ENCODE measurements around the gene SLC25A41. TPM values are rescaled to one million over a fixed set of nuclear protein-coding genes. Genes with fewer than 3 reads are reported as not detected.

SLC25A41 gene
- total and polyA plus RNA-seq, 9 of the 15 experiments (the other 6 are each of a cell fraction or from before 2014, with no cell fraction given) = 0.08 to 4.2 (median 1.6) TPM

- POLR2A ChIA-PET = interaction anchor here (1.0 kb wide), 2 partner anchors 11 to 42 kb away, joined by 4 read pairs; partner anchors contain the start of genes ALKBH7 and KHSRP
- BruUV-seq (replicated peaks) = TSS peak; percentile 52
- no peak for TF ChIP-seq E2F3 (CRISPR knock-in tag; IDR thresholded peaks at IDR 0.05)
- no peak for TF ChIP-seq KDM2B (CRISPR knock-in tag; IDR thresholded peaks at IDR 0.05)
- TF ChIP-seq ZBTB33 (CRISPR knock-in tag; IDR thresholded peaks at IDR 0.05) = peak; percentile 96
- peak; percentile 71 for TF ChIP-seq ZBTB7A (IDR thresholded peaks at IDR 0.05; ENCODE audit: borderline replicate concordance, control insufficient read depth, low read depth, low read length)
- TF ChIP-seq POLR2G (IDR thresholded peaks at IDR 0.05; ENCODE audit: low read depth, low read length) = peak; percentile 43; the same call in 1 of the 2 replicates
- TF ChIP-seq POLR2A (conservative IDR thresholded peaks at IDR 0.05) = peak; percentile 45; the same call in 1 of the 2 replicates
- no peak for TF ChIP-seq ARID4B (CRISPR knock-in tag; IDR thresholded peaks at IDR 0.05)
- TF ChIP-seq DIDO1 (tag; IDR thresholded peaks at IDR 0.05; ENCODE audit: low read depth) = no peak
- no peak for TF ChIP-seq ZNF146 (CRISPR knock-in tag; IDR thresholded peaks at IDR 0.05; ENCODE audit: unreplicated experiment)
- TF ChIP-seq JUNB (CRISPR knock-in tag; conservative IDR thresholded peaks at IDR 0.05) = no peak
- peak; percentile 28 for TF ChIP-seq RBM22 (IDR thresholded peaks at IDR 0.05; ENCODE audit: low read depth, low read length, poor library complexity, severe bottlenecking)
- no peak for TF ChIP-seq CREB1 (IDR thresholded peaks at IDR 0.05)
- TF ChIP-seq CREB1 (CRISPR knock-in tag; IDR thresholded peaks at IDR 0.05) = no peak
Measured at GRCh38 chr19:6413721-6414643, 19.6 kb downstream of the SLC25A41 start.

More at GRCh38 chr19:6413721-6414643, 19.6 kb downstream of the SLC25A41 start:
- no peak overlapping the region for H3K4me2 ChIP-seq (ENCODE audit: insufficient read depth, low read length)
- no peak overlapping the region for H2AFZ ChIP-seq (ENCODE audit: low read depth, low read length)
- peaks cover 0 to 50% of the 10 kb centered on the region in 2 experiments; a peak in 2 of 5 replicates for H3K4me1 ChIP-seq (replicated peaks in 1 of 2; ENCODE audit: control insufficient read depth in 2 of 2, insufficient read depth in 2 of 2, low read length in 2 of 2)
- in situ Hi-C loops (cut with MboI) (no loop called here), intact Hi-C loops (cut with micrococcal nuclease) (no loop called here)
- CTCF ChIA-PET (ENCODE audit: low intra/inter-chr PET ratio) = no interaction called here
- ATAC-seq = peak; percentile 17; the same call in 2 of the 3 replicates
- H3K27me3 ChIP-seq (ENCODE audit: control insufficient read depth in 2 of 2, insufficient read depth in 2 of 2, low read length in 2 of 2) = no peaks in the 10 kb centered on the region
- peaks cover 3% of the 10 kb centered on the region; the same call in 1 of the 3 replicates for H3K79me2 ChIP-seq (ENCODE audit: control insufficient read depth, insufficient read depth, low read length)
- no peaks in the 10 kb centered on the region for H3K9me3 ChIP-seq (replicated peaks; ENCODE audit: control insufficient read depth, insufficient read depth, low read depth, low read length)
- no peak overlapping the region for H3K27ac ChIP-seq (ENCODE audit: extremely low read depth, low read depth, low read length)
- FAIRE-seq = no peak
- H4K20me1 ChIP-seq (replicated peaks; ENCODE audit: control insufficient read depth, insufficient read depth, low read length) = peaks cover 8% of the 10 kb centered on the region; the same call in 1 of the 2 replicates
- 0 out of 4 replicates have a peak overlapping the region, but pooled peaks of 1 of the 2 experiments have one; percentile 36 for H3K9ac ChIP-seq (ENCODE audit: insufficient read depth in 1 of 2, low read depth in 2 of 2, low read length in 2 of 2)
- no peaks in the 10 kb centered on the region for H3K9me1 ChIP-seq (ENCODE audit: control insufficient read depth, insufficient read depth, low read length)
- WGBS (ENCODE audit: insufficient coverage, low coverage, missing lambda C conversion rate) = 84% methylated on average over 23 of the region's 42 CpGs
- H3K36me3 ChIP-seq (ENCODE audit: control insufficient read depth, insufficient read depth, low read length) = peaks cover 56% of the 10 kb centered on the region; the same call in 2 of the 3 replicates
- no peak overlapping the region for H3K4me3 ChIP-seq
- peak in 2 of 4 experiments; percentile 26 to 36 for DNase-seq (ENCODE audit: extremely low read depth in 1 of 4, low spot score in 3 of 4)
